K562 (cell line): ENCODE measurements around the gene C9. TPM values are rescaled to one million over a fixed set of nuclear protein-coding genes. Genes with fewer than 3 reads are reported as not detected.

Source experiments
- ATAC-seq: fragments of 200-7000 bp; cut with Tn5 transposase; 3 replicates; pipeline ENCODE4 v1.9.1; 2020; ENCODE audit warnings: moderate library complexity
- BruUV-seq: library from RNA; stranded (reverse); fragments of 400-500 nt; replicated peaks from 2 replicates; lab custom pipeline; 2021; lab: Mats Ljungman, UMichigan
- CTCF ChIA-PET: fragments of 300-600 bp; formaldehyde crosslinking; extraction: SDS; loops from one replicate; lab custom pipeline; 2021; ENCODE audit warnings: low intra/inter-chr PET ratio; lab: Yijun Ruan, JAX
- POLR2A ChIA-PET: fragments of 300-600, 350-650 bp; sonication (Branson Sonifier 250); formaldehyde crosslinking; extraction: SDS; loops from one replicate; lab custom pipeline; 2021; ENCODE audit warnings: antibody characterized with exemption, inconsistent platforms; lab: Yijun Ruan, JAX
- DNase-seq, 4 experiments: peaks; one replicate each; pipeline versions ENCODE4 v3.0.0 to v3.0.0-alpha.2; 2011 to 2018; ENCODE audit warnings: low spot score in 3 of 4, mixed read lengths in 3 of 4; ENCODE audit errors: extremely low read depth in 1 of 4
- FAIRE-seq: peaks from 2 replicates; lab custom pipeline; 2011; peaks lifted over from hg19 to GRCh38; lab: Jason Lieb, UNC
- H2AFZ ChIP-seq: 2 replicates; pipeline ENCODE4 v1.6.0; 2011; ENCODE audit warnings: low read depth, low read length, control low read depth, inconsistent platforms
- H3K27ac ChIP-seq: fragments of 200-600 bp; 3 replicates; pipeline ENCODE4 v1.8.0; 2011; ENCODE audit warnings: low read depth, mild to moderate bottlenecking, control low read depth, inconsistent platforms, low read length, moderate library complexity, mixed read lengths; ENCODE audit errors: extremely low read depth
- H3K27me3 ChIP-seq, 2 experiments: fragments of 300-600 bp in 1 of 2; 2 replicates in 1 of 2; 3 replicates in 1 of 2; pipeline versions ENCODE4 v1.6.0 to v1.8.0; 2011; ENCODE audit warnings: inconsistent platforms in 2 of 2, low read length in 2 of 2, mild to moderate bottlenecking in 1 of 2, mixed read lengths in 1 of 2, moderate library complexity in 1 of 2; ENCODE audit not compliant: control insufficient read depth in 2 of 2, insufficient read depth in 2 of 2
- H3K36me3 ChIP-seq: fragments of 300-600 bp; 3 replicates; pipeline ENCODE4 v1.8.0; 2011; ENCODE audit warnings: mild to moderate bottlenecking, low read length, inconsistent platforms; ENCODE audit not compliant: control insufficient read depth, insufficient read depth
- H3K4me1 ChIP-seq, 2 experiments: fragments of 200-600 bp in 1 of 2; replicated peaks in 1 of 2; 2 replicates in 1 of 2; 3 replicates in 1 of 2; pipeline versions ENCODE4 v1.5.1 to v1.8.0; 2011; ENCODE audit warnings: inconsistent platforms in 2 of 2, low read length in 2 of 2, mild to moderate bottlenecking in 1 of 2, mixed read lengths in 1 of 2, moderate library complexity in 1 of 2; ENCODE audit not compliant: control insufficient read depth in 2 of 2, insufficient read depth in 2 of 2
- H3K4me2 ChIP-seq: 2 replicates; pipeline ENCODE4 v1.6.1; 2011; ENCODE audit warnings: low read length, control low read depth, inconsistent platforms, mixed read lengths; ENCODE audit not compliant: insufficient read depth
- H3K4me3 ChIP-seq: fragments of 200-600 bp; sonication (generic), shearing (Covaris generic); 2 replicates; pipeline ENCODE4 v1.5.1; 2016; ENCODE audit warnings: control low read depth, inconsistent platforms
- H3K79me2 ChIP-seq: fragments of 200-600 bp; 3 replicates; pipeline ENCODE4 v1.8.0; 2011; ENCODE audit warnings: low read length, inconsistent platforms; ENCODE audit not compliant: control insufficient read depth, insufficient read depth
- H3K9ac ChIP-seq, 2 experiments: 2 replicates each; pipeline versions ENCODE4 v1.6.0 to v1.6.1; 2011; ENCODE audit warnings: low read depth in 2 of 2, low read length in 2 of 2, control low read depth in 1 of 2, inconsistent platforms in 1 of 2, mild to moderate bottlenecking in 1 of 2, mixed read lengths in 1 of 2; ENCODE audit not compliant: insufficient read depth in 1 of 2
- H3K9me1 ChIP-seq: one replicate; pipeline ENCODE4 v1.6.0; 2011; ENCODE audit warnings: inconsistent platforms, mild to moderate bottlenecking, low read length, moderate library complexity; ENCODE audit not compliant: control insufficient read depth, insufficient read depth
- H3K9me3 ChIP-seq: replicated peaks from 2 replicates; pipeline ENCODE4 v1.5.1; 2011; ENCODE audit warnings: low read depth, low read length, inconsistent platforms; ENCODE audit not compliant: control insufficient read depth, insufficient read depth
- H4K20me1 ChIP-seq: replicated peaks from 2 replicates; pipeline ENCODE4 v1.6.1; 2011; ENCODE audit warnings: low read length, inconsistent platforms, mixed read lengths; ENCODE audit not compliant: control insufficient read depth, insufficient read depth
- CEBPG ChIP-seq, 3 experiments: fragments of 200-800 bp in 1 of 3; sonication (Bioruptor generic) in 1 of 3; sonication (generic) in 1 of 3; formaldehyde crosslinking in 1 of 3; IDR thresholded peaks in 2 of 3; conservative IDR thresholded peaks in 1 of 3; 2 replicates each; pipeline versions ENCODE4 v1.6.1 to v1.8.0; 2016 to 2022; ENCODE audit warnings: missing compliant biosample characterization in 2 of 3, missing genetic modification characterization in 2 of 3, mild to moderate bottlenecking in 1 of 3, missing genetic modification reagents in 1 of 3
- CXXC5 ChIP-seq: fragments of 250-450 bp; sonication (Bioruptor Pico); IDR thresholded peaks from 2 replicates; pipeline ENCODE4 v1.8.0; 2022; ENCODE audit warnings: inconsistent platforms, mild to moderate bottlenecking, moderate library complexity
- FOXJ3 ChIP-seq: sonication (generic); formaldehyde crosslinking; IDR thresholded peaks from 2 replicates; pipeline ENCODE4 v1.4.0; 2020; ENCODE audit warnings: mild to moderate bottlenecking, missing genetic modification reagents
- HNRNPUL1 ChIP-seq: fragments of 200-400 bp; formaldehyde crosslinking; IDR thresholded peaks from 2 replicates; pipeline ENCODE4 v1.6.1; 2017; ENCODE audit warnings: low read length
- NELFE ChIP-seq: IDR thresholded peaks from 2 replicates; pipeline ENCODE4 v1.6.1; 2011; ENCODE audit warnings: mild to moderate bottlenecking; ENCODE audit not compliant: insufficient read depth, insufficient read length
- PHF21A ChIP-seq: fragments of 450-650 bp; IDR thresholded peaks from 2 replicates; pipeline ENCODE4 v1.6.1; 2017; ENCODE audit warnings: low read depth, borderline replicate concordance
- POLR2A ChIP-seq: fragments of 450-650 bp; conservative IDR thresholded peaks from 2 replicates; pipeline ENCODE4 v1.6.1; 2016
- ZNF41 ChIP-seq: fragments of 250-450 bp; sonication (Bioruptor Pico); conservative IDR thresholded peaks from 2 replicates; pipeline ENCODE4 v1.4.0; 2020; ENCODE audit warnings: mild to moderate bottlenecking
- ZNF561 ChIP-seq: fragments of 450-650 bp; formaldehyde crosslinking; conservative IDR thresholded peaks from 2 replicates; pipeline ENCODE4 v1.4.0; 2020; ENCODE audit warnings: mild to moderate bottlenecking, moderate library complexity
- ZNF584 ChIP-seq: fragments of 200-800 bp; sonication (Bioruptor generic); IDR thresholded peaks from 2 replicates; pipeline ENCODE4 v1.6.1; 2016; ENCODE audit warnings: low read depth, mild to moderate bottlenecking, missing genetic modification characterization, missing compliant biosample characterization
- ZNF699 ChIP-seq: fragments of 250-450 bp; sonication (Bioruptor Pico); IDR thresholded peaks from 2 replicates; pipeline ENCODE4 v1.8.0; 2021; ENCODE audit warnings: mild to moderate bottlenecking, moderate library complexity; ENCODE audit not compliant: insufficient replicate concordance
- WGBS: fragments of 100-300 bp; shearing (Covaris generic); methylation state at CpG from one replicate; pipeline ENCODE4 v1.1.6; 2016; ENCODE audit warnings: low coverage, mixed read lengths; ENCODE audit not compliant: insufficient coverage; ENCODE audit errors: missing lambda C conversion rate; 5-methylcytosine and 5-hydroxymethylcytosine counted together
- in situ Hi-C: fragments of 300-500 bp; cut with MboI; formaldehyde crosslinking; loops from 4 replicates; pipeline ENCODE4 v1.15.0; 2018; ENCODE audit warnings: inconsistent platforms, mixed read lengths
- intact Hi-C: fragments of 100-400 bp; cut with micrococcal nuclease; formaldehyde crosslinking; loops from 2 replicates; pipeline ENCODE4 v1.14.2; 2022
- polyA plus RNA-seq, 8 experiments: library from polyadenylated mRNA; depleted of rRNA in 4 of 8; stranded (reverse) in 5 of 8; unstranded in 3 of 8; fragments of >200 nt; fragmentation: Nextera tagmentation in 2 of 8; fragmentation: Illumina TruSeq in 1 of 8; extraction: Ambion mirVana in 2 of 8; extraction: Trizol in 1 of 8; gene quantifications; 2 replicates each; pipeline versions ENCODE4 v1.2.1 to v1.2.3, GENCODE V29; 2011 to 2014; ENCODE audit warnings: inconsistent platforms in 1 of 8, missing spikeins in 1 of 8
- total RNA-seq, 7 experiments: library from RNA; depleted of rRNA in 6 of 7; stranded (reverse); fragments of >200 nt in 6 of 7; fragmentation: Illumina TruSeq in 2 of 7; extraction: Trizol in 2 of 7; gene quantifications; 2 replicates each; pipeline versions ENCODE4 v1.2.1 to v1.2.3, GENCODE V29; 2011 to 2021; ENCODE audit warnings: low replicate concordance in 1 of 7
- TF ChIP-seq, protein P1 (sequence below): sonication (generic); IDR thresholded peaks from 2 replicates; pipeline ENCODE4 v1.6.1; 2016
- TF ChIP-seq, protein P2 (sequence below): fragments of 250-450 bp; sonication (Bioruptor Pico); IDR thresholded peaks from 2 replicates; pipeline ENCODE4 v1.8.0; 2021; ENCODE audit warnings: moderate library complexity, mild to moderate bottlenecking, inconsistent platforms
- TF ChIP-seq, protein P3 (sequence below): fragments of 250-450 bp; sonication (Bioruptor Pico); IDR thresholded peaks from 2 replicates; pipeline ENCODE4 v1.5.0; 2021

C9 gene
- total and polyA plus RNA-seq, 9 of the 15 experiments (the other 6 are each of a cell fraction or from before 2014, with no cell fraction given) = 0.08 to 0.38 TPM; not detected in 7

DNA sequence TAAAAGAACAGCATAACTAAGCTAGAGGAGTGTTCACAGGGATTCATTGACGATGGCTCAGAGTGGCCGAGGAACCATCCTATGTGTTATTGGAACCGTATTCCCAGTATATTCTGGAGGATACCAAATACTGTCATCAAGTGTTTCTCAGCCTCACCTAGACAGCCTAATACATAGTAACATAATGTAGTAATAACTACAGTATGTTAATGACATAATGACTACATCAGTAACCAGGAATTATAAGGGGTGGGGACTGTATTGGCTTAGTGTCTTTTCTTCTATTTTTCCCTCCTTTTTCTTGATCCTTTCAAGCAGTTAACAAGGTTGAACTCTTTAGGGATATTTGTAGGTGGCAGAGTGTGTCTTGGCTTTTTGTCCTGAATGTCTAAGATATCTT, 26.6 kb upstream of the C9 start (continued):
- TF ChIP-seq, protein P1, sequence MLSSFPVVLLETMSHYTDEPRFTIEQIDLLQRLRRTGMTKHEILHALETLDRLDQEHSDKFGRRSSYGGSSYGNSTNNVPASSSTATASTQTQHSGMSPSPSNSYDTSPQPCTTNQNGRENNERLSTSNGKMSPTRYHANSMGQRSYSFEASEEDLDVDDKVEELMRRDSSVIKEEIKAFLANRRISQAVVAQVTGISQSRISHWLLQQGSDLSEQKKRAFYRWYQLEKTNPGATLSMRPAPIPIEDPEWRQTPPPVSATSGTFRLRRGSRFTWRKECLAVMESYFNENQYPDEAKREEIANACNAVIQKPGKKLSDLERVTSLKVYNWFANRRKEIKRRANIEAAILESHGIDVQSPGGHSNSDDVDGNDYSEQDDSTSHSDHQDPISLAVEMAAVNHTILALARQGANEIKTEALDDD = no peak
- TF ChIP-seq CXXC5 (CRISPR knock-in tag) (no peak), NELFE (no peak), ZNF561 (CRISPR knock-in tag) (no peak), PHF21A (no peak)

DNA sequence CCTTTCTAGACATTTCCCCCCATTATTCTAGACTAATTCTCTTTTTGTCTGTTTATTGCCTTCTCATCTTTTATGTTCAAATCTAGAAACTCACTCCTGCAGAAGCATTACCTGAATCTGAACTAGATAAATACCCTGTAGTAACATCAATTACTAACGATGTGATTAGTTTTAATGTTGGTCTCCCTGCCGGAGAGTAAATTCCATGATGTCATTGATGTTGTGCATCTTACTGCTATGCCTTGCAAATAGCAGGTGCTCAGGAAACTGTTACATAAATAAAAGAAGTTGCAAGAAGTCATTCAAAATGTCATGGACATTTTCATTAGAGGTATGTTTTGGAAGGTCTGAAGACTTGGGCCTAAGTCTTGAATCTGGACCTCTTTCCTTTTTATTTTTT, 23.0 kb upstream of the C9 start:
- no peak for ATAC-seq
- Histone ChIP-seq H3K4me2 (no peak overlapping the region), H3K9me1 (no peaks in the 10 kb centered on the region), H3K9ac (no peak overlapping the region), H4K20me1 (no peaks in the 10 kb centered on the region), H3K4me3 (no peak overlapping the region), H3K36me3 (peaks cover 4% of the 10 kb centered on the region; the same call in 1 of the 3 replicates), H3K9me3 (no peaks in the 10 kb centered on the region), H2AFZ (no peak overlapping the region), H3K27me3 (no peaks in the 10 kb centered on the region), H3K79me2 (no peaks in the 10 kb centered on the region), H3K4me1 (no peaks in the 10 kb centered on the region), H3K27ac (no peak overlapping the region)
- in situ Hi-C loops (no loop called here), intact Hi-C loops (no loop called here)
- WGBS = 60% methylated on average over 2 of the region's 2 CpGs
- no peak for FAIRE-seq
- no peak for DNase-seq
- POLR2A ChIA-PET = no interaction called here
- CTCF ChIA-PET = no interaction called here
- no TSS peak for BruUV-seq
- TF ChIP-seq HNRNPUL1 = no peak
- no peak for TF ChIP-seq CEBPG (CRISPR knock-in tag; IDR thresholded peaks at IDR 0.05)
- TF ChIP-seq CEBPG (tag; conservative IDR thresholded peaks at IDR 0.05 in 1 of 2, IDR thresholded peaks at IDR 0.05 in 1 of 2) = no peak
- TF ChIP-seq, protein P2, sequence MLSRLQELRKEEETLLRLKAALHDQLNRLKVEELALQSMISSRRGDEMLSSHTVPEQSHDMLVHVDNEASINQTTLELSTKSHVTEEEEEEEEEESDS (CRISPR knock-in tag) = no peak
- no peak for TF ChIP-seq ZNF584 (CRISPR knock-in tag)
- TF ChIP-seq, protein P3, sequence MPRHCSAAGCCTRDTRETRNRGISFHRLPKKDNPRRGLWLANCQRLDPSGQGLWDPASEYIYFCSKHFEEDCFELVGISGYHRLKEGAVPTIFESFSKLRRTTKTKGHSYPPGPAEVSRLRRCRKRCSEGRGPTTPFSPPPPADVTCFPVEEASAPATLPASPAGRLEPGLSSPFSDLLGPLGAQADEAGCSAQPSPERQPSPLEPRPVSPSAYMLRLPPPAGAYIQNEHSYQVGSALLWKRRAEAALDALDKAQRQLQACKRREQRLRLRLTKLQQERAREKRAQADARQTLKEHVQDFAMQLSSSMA = no peak
- no peak for TF ChIP-seq ZNF41 (CRISPR knock-in tag)
- TF ChIP-seq POLR2A = no peak
- no peak for TF ChIP-seq FOXJ3 (CRISPR knock-in tag)
- no peak for TF ChIP-seq ZNF699 (CRISPR knock-in tag)
